Endothelial cell of umbilical vein (primary cell): ENCODE measurements around the gene SLC22A25. TPM values are rescaled to one million over a fixed set of nuclear protein-coding genes. Genes with fewer than 3 reads are reported as not detected.

ENCODE experiments used
- BruUV-seq: library from RNA; stranded (reverse); fragments of 400-500 nt; replicated peaks from 2 replicates; lab custom pipeline; 2021; lab: Mats Ljungman, UMichigan
- CTCF ChIA-PET: fragments of 300-600, 350-600 bp; sonication (Branson Sonifier 250); formaldehyde crosslinking; loops from one replicate; lab custom pipeline; 2021; ENCODE audit warnings: antibody characterized with exemption, inconsistent platforms; lab: Charles Lee
- POLR2A ChIA-PET: fragments of 300-600, 350-600 bp; sonication (Branson Sonifier 250); formaldehyde crosslinking; loops from one replicate; lab custom pipeline; 2021; ENCODE audit warnings: antibody characterized with exemption, inconsistent platforms; lab: Charles Lee
- DNase-seq: peaks from one replicate; pipeline ENCODE4 v3.0.0-alpha.2; 2011; ENCODE audit warnings: low read depth, low spot score
- FAIRE-seq: peaks from 2 replicates; lab custom pipeline; 2011; peaks lifted over from hg19 to GRCh38; lab: Jason Lieb, UNC
- H2AFZ ChIP-seq: 2 replicates; pipeline ENCODE4 v1.6.0; 2012; ENCODE audit warnings: low read depth, low read length, control low read depth, inconsistent platforms
- H3K27ac ChIP-seq: 2 replicates; pipeline ENCODE4 v1.5.1; 2011; ENCODE audit warnings: low read depth, mild to moderate bottlenecking, control low read depth, low read length, moderate library complexity; ENCODE audit not compliant: insufficient read depth
- H3K27me3 ChIP-seq, 2 experiments: 2 replicates each; pipeline versions ENCODE4 v1.6.0 to v1.6.1; 2011; ENCODE audit warnings: low read length in 2 of 2, mixed read lengths in 1 of 2; ENCODE audit not compliant: control insufficient read depth in 2 of 2, insufficient read depth in 2 of 2
- H3K36me3 ChIP-seq, 2 experiments: 2 replicates in 1 of 2; 3 replicates in 1 of 2; pipeline ENCODE4 v1.5.1; 2011; ENCODE audit warnings: low read length in 2 of 2, mild to moderate bottlenecking in 1 of 2, moderate library complexity in 1 of 2; ENCODE audit not compliant: control insufficient read depth in 2 of 2, insufficient read depth in 2 of 2; ENCODE audit errors: extremely low read depth in 1 of 2
- H3K4me1 ChIP-seq: 3 replicates; pipeline ENCODE4 v1.5.1; 2011; ENCODE audit warnings: mild to moderate bottlenecking, low read length; ENCODE audit not compliant: control insufficient read depth, insufficient read depth; ENCODE audit errors: extremely low read depth
- H3K4me2 ChIP-seq: 2 replicates; pipeline ENCODE4 v1.6.1; 2011; ENCODE audit warnings: low read length, control low read depth, mixed read lengths; ENCODE audit not compliant: insufficient read depth
- H3K4me3 ChIP-seq, 3 experiments: fragments of 200-600 bp in 1 of 3; sonication (generic), shearing (Covaris generic) in 1 of 3; replicated peaks in 1 of 3; 2 replicates each; pipeline ENCODE4 v1.5.1; 2011 to 2016; ENCODE audit warnings: control low read depth in 3 of 3, low read length in 3 of 3, mild to moderate bottlenecking in 2 of 3, inconsistent platforms in 1 of 3, low read depth in 1 of 3, moderate library complexity in 1 of 3; ENCODE audit not compliant: insufficient read depth in 1 of 3
- H3K79me2 ChIP-seq: 2 replicates; pipeline ENCODE4 v1.6.0; 2012; ENCODE audit warnings: low read length, inconsistent platforms; ENCODE audit not compliant: control insufficient read depth, insufficient read depth
- H3K9ac ChIP-seq: replicated peaks from 2 replicates; pipeline ENCODE3; 2011; ENCODE audit warnings: low read length, control low read depth; ENCODE audit not compliant: insufficient read depth; ENCODE audit errors: extremely low read depth
- H3K9me1 ChIP-seq: replicated peaks from 3 replicates; pipeline ENCODE4 v1.6.0; 2011; ENCODE audit warnings: mild to moderate bottlenecking, low read length; ENCODE audit not compliant: control insufficient read depth, insufficient read depth; ENCODE audit errors: extremely low read depth
- H3K9me3 ChIP-seq: replicated peaks from 2 replicates; pipeline ENCODE4 v1.5.1; 2012; ENCODE audit warnings: low read length, inconsistent platforms; ENCODE audit not compliant: control insufficient read depth, insufficient read depth
- H4K20me1 ChIP-seq: replicated peaks from 2 replicates; pipeline ENCODE3; 2011; ENCODE audit warnings: mild to moderate bottlenecking, low read length; ENCODE audit not compliant: control insufficient read depth, insufficient read depth; ENCODE audit errors: extremely low read depth
- EZH2 ChIP-seq: IDR thresholded peaks from 2 replicates; pipeline ENCODE4 v1.6.1; 2012; ENCODE audit warnings: borderline replicate concordance, low read depth, mild to moderate bottlenecking, moderate library complexity, low read length, inconsistent platforms; ENCODE audit not compliant: severe bottlenecking
- FOS ChIP-seq: IDR thresholded peaks from 2 replicates; pipeline ENCODE4 v1.6.1; 2011; ENCODE audit warnings: mild to moderate bottlenecking, low read length, moderate library complexity, borderline replicate concordance; ENCODE audit not compliant: insufficient read depth
- GATA2 ChIP-seq: IDR thresholded peaks from 2 replicates; pipeline ENCODE4 v1.7.0; 2011; ENCODE audit warnings: low read depth, mild to moderate bottlenecking, moderate library complexity, mixed read lengths, low read length; ENCODE audit not compliant: insufficient read length, insufficient read depth
- JUN ChIP-seq: IDR thresholded peaks from 2 replicates; pipeline ENCODE4 v1.6.1; 2011; ENCODE audit warnings: borderline replicate concordance, low read depth; ENCODE audit not compliant: insufficient read length, insufficient read depth
- MYC ChIP-seq: IDR thresholded peaks from one replicate; pipeline ENCODE4 v1.6.1; 2011; ENCODE audit warnings: mild to moderate bottlenecking, low read depth, low read length
- POLR2A ChIP-seq: IDR thresholded peaks from 2 replicates; pipeline ENCODE4 v1.6.1; 2012; ENCODE audit warnings: low read depth, mild to moderate bottlenecking, control low read depth, low read length
- POLR2AphosphoS5 ChIP-seq: IDR thresholded peaks from 2 replicates; pipeline ENCODE4 v1.6.1; 2012; ENCODE audit warnings: low read depth, mild to moderate bottlenecking, control low read depth, low read length, moderate library complexity; ENCODE audit not compliant: insufficient read depth
- dilution Hi-C: fragments of 300-500 bp; cut with MboI; formaldehyde crosslinking; loops from one replicate; pipeline ENCODE4 v1.15.0; 2019; ENCODE audit warnings: low sequenced_read_pairs; ENCODE audit not compliant: extremely low pct_ligation_motif_present
- intact Hi-C: fragments of 100-400 bp; cut with micrococcal nuclease; formaldehyde crosslinking; loops from one replicate; pipeline ENCODE4 v1.10.0; 2022
- polyA plus RNA-seq, 4 experiments: library from polyadenylated mRNA; depleted of rRNA in 3 of 4; stranded (reverse) in 3 of 4; unstranded in 1 of 4; fragments of >200 nt; gene quantifications; 2 replicates each; pipeline versions ENCODE4 v1.2.1 to v1.2.3, GENCODE V29; 2011 to 2012; ENCODE audit warnings: missing spikeins in 1 of 4
- total RNA-seq: library from RNA; stranded (reverse); gene quantifications from 2 replicates; pipeline ENCODE4 v1.2.3, GENCODE V29; 2021
- TF ChIP-seq, protein P1 (sequence below), 2 donors: IDR thresholded peaks; 1 replicate in 1 of 2; 2 replicates in 1 of 2; pipeline ENCODE4 v1.5.1; 2011; ENCODE audit warnings: low read length in 2 of 2, mild to moderate bottlenecking in 2 of 2, moderate library complexity in 2 of 2, control low read depth in 1 of 2, inconsistent platforms in 1 of 2, low read depth in 1 of 2; ENCODE audit not compliant: insufficient read depth in 1 of 2; ENCODE audit errors: extremely low read depth in 1 of 2
- TF ChIP-seq, protein P2 (sequence below): IDR thresholded peaks from 2 replicates; pipeline ENCODE4 v1.6.1; 2011; ENCODE audit not compliant: insufficient read depth, insufficient read length

Gene SLC22A25
- total and polyA plus RNA-seq, 2 donors (not counting 3 experiments of a cell fraction or from before 2014, with no cell fraction given), result not detected

DNA sequence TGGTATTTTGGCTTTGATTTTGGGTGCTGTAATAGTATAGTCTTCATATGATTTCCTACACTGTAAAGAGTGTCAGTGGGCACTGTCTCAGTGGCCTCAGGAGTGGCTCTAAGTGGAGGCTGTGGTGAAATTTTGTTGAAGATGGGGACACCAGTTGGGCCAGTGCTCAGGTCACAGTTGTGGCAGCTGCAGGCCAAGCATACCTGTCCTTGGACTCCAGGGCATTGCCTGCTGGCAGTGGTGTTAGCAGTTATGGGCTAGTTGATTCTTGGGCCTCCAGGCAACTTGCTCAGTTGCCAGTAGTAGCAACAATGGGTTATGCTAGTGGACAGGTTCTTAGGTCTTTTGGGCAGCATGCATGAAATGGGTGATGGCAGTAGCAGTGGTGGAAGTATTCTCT, 39.2 kb upstream of the SLC22A25 start:
- CTCF ChIA-PET, result no interaction called here

More for the DNA sequence above, 39.2 kb upstream of the SLC22A25 start:
- no peaks in the 10 kb centered on the region for H3K9me1 ChIP-seq
- intact Hi-C loops (no loop called here), dilution Hi-C loops (no loop called here)
- no peaks in the 10 kb centered on the region for H3K79me2 ChIP-seq
- no peak overlapping the region for H3K4me3 ChIP-seq
- H3K4me1 ChIP-seq, result no peaks in the 10 kb centered on the region
- no TSS peak for BruUV-seq
- no peak overlapping the region for H3K4me2 ChIP-seq
- H3K36me3 ChIP-seq, result no peaks in the 10 kb centered on the region
- H2AFZ ChIP-seq, result no peak overlapping the region
- no peak for DNase-seq
- no peak overlapping the region for H3K9ac ChIP-seq
- no peak for FAIRE-seq
- POLR2A ChIA-PET, result no interaction called here
- H3K27ac ChIP-seq, result no peak overlapping the region
- H3K9me3 ChIP-seq, result no peaks in the 10 kb centered on the region
- H3K27me3 ChIP-seq, result peaks cover 3 to 5% of the 10 kb centered on the region in 2 experiments
- H4K20me1 ChIP-seq, result no peaks in the 10 kb centered on the region
- TF ChIP-seq EZH2 (no peak), MYC (no peak), POLR2AphosphoS5 (no peak), GATA2 (no peak), POLR2A (no peak), JUN (no peak), FOS (no peak)
- TF ChIP-seq, protein P1, sequence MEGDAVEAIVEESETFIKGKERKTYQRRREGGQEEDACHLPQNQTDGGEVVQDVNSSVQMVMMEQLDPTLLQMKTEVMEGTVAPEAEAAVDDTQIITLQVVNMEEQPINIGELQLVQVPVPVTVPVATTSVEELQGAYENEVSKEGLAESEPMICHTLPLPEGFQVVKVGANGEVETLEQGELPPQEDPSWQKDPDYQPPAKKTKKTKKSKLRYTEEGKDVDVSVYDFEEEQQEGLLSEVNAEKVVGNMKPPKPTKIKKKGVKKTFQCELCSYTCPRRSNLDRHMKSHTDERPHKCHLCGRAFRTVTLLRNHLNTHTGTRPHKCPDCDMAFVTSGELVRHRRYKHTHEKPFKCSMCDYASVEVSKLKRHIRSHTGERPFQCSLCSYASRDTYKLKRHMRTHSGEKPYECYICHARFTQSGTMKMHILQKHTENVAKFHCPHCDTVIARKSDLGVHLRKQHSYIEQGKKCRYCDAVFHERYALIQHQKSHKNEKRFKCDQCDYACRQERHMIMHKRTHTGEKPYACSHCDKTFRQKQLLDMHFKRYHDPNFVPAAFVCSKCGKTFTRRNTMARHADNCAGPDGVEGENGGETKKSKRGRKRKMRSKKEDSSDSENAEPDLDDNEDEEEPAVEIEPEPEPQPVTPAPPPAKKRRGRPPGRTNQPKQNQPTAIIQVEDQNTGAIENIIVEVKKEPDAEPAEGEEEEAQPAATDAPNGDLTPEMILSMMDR (IDR thresholded peaks at IDR 0.05; ENCODE audit: extremely low read depth in 1 of 2, insufficient read depth in 1 of 2, low read depth in 1 of 2, low read length in 2 of 2), result no peak
- TF ChIP-seq, protein P2, sequence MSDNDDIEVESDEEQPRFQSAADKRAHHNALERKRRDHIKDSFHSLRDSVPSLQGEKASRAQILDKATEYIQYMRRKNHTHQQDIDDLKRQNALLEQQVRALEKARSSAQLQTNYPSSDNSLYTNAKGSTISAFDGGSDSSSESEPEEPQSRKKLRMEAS, result no peak
